Measurements from ENCODE around the gene ARHGAP31. TPM values are rescaled to one million over a fixed set of nuclear protein-coding genes. Genes with fewer than 3 reads are reported as not detected.

ARHGAP31 gene
- polyA plus RNA-seq, 1 donor from 2014 or later: not detected

DNA sequence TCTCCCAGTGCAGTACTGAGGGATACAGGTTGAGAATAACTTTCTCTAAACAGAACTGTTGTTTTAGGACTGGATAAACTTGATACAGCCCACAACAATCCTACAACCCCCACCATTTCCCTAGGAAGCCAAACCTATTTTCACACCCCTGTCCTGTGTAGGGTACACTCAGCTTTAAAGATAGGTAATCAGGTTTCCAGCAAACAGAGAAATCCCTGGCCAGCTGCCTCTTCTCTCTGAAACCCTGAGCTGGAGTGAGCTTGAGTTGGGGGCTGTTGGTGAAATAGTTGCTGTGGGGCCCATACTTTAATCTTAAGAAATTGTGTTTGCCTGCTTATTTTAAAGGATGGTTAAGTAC is 22.1 kb downstream of the ARHGAP31 start:
- H3F3A ChIP-seq (ENCODE audit: insufficient read depth, low read length, poor library complexity, severe bottlenecking): no peaks in the 10 kb centered on the region
- H3K27me3 ChIP-seq (ENCODE audit: insufficient read depth, low read depth, low read length): no peaks in the 10 kb centered on the region
- H3K4me3 ChIP-seq (ENCODE audit: low read length): no peak overlapping the region
- no peak overlapping the region for H3K4me2 ChIP-seq (ENCODE audit: low read length)
- no peak for TF ChIP-seq EP300 (conservative IDR thresholded peaks at IDR 0.05; ENCODE audit: poor library complexity, severe bottlenecking)
- no peak for TF ChIP-seq MXI1 (conservative IDR thresholded peaks at IDR 0.05; ENCODE audit: poor library complexity, severe bottlenecking)
- TF ChIP-seq EZH2 (IDR thresholded peaks at IDR 0.05; ENCODE audit: borderline replicate concordance, insufficient read depth, low read length, poor library complexity, severe bottlenecking): no peak
- no peak for TF ChIP-seq TAF1 (IDR thresholded peaks at IDR 0.05; ENCODE audit: low read depth)
- TF ChIP-seq POLR2AphosphoS5 (IDR thresholded peaks at IDR 0.05): no peak
- no peak for TF ChIP-seq SMC3 (conservative IDR thresholded peaks at IDR 0.05; ENCODE audit: poor library complexity)
- TF ChIP-seq, protein P1, sequence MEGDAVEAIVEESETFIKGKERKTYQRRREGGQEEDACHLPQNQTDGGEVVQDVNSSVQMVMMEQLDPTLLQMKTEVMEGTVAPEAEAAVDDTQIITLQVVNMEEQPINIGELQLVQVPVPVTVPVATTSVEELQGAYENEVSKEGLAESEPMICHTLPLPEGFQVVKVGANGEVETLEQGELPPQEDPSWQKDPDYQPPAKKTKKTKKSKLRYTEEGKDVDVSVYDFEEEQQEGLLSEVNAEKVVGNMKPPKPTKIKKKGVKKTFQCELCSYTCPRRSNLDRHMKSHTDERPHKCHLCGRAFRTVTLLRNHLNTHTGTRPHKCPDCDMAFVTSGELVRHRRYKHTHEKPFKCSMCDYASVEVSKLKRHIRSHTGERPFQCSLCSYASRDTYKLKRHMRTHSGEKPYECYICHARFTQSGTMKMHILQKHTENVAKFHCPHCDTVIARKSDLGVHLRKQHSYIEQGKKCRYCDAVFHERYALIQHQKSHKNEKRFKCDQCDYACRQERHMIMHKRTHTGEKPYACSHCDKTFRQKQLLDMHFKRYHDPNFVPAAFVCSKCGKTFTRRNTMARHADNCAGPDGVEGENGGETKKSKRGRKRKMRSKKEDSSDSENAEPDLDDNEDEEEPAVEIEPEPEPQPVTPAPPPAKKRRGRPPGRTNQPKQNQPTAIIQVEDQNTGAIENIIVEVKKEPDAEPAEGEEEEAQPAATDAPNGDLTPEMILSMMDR (IDR thresholded peaks at IDR 0.05; ENCODE audit: poor library complexity, severe bottlenecking): no peak
- TF ChIP-seq, protein P2, sequence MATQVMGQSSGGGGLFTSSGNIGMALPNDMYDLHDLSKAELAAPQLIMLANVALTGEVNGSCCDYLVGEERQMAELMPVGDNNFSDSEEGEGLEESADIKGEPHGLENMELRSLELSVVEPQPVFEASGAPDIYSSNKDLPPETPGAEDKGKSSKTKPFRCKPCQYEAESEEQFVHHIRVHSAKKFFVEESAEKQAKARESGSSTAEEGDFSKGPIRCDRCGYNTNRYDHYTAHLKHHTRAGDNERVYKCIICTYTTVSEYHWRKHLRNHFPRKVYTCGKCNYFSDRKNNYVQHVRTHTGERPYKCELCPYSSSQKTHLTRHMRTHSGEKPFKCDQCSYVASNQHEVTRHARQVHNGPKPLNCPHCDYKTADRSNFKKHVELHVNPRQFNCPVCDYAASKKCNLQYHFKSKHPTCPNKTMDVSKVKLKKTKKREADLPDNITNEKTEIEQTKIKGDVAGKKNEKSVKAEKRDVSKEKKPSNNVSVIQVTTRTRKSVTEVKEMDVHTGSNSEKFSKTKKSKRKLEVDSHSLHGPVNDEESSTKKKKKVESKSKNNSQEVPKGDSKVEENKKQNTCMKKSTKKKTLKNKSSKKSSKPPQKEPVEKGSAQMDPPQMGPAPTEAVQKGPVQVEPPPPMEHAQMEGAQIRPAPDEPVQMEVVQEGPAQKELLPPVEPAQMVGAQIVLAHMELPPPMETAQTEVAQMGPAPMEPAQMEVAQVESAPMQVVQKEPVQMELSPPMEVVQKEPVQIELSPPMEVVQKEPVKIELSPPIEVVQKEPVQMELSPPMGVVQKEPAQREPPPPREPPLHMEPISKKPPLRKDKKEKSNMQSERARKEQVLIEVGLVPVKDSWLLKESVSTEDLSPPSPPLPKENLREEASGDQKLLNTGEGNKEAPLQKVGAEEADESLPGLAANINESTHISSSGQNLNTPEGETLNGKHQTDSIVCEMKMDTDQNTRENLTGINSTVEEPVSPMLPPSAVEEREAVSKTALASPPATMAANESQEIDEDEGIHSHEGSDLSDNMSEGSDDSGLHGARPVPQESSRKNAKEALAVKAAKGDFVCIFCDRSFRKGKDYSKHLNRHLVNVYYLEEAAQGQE (IDR thresholded peaks at IDR 0.05; ENCODE audit: borderline replicate concordance): no peak
- no peak for TF ChIP-seq RAD21 (conservative IDR thresholded peaks at IDR 0.05)
- H4K20me1 ChIP-seq (ENCODE audit: insufficient read depth): no peaks in the 10 kb centered on the region
- no peak overlapping the region for H3K27ac ChIP-seq (ENCODE audit: low read length)
- H3K9me3 ChIP-seq (ENCODE audit: low read length): no peaks in the 10 kb centered on the region
- H3K9me2 ChIP-seq (ENCODE audit: insufficient read depth, low read length): no peaks in the 10 kb centered on the region
- H3K36me3 ChIP-seq (ENCODE audit: insufficient read depth, low read length): no peaks in the 10 kb centered on the region
- H3K79me2 ChIP-seq (replicated peaks; ENCODE audit: insufficient read depth, low read length): no peaks in the 10 kb centered on the region
- no peak overlapping the region for H2AFZ ChIP-seq (ENCODE audit: low read depth, low read length)
- H3K9ac ChIP-seq (ENCODE audit: low read length): no peak overlapping the region

DNA sequence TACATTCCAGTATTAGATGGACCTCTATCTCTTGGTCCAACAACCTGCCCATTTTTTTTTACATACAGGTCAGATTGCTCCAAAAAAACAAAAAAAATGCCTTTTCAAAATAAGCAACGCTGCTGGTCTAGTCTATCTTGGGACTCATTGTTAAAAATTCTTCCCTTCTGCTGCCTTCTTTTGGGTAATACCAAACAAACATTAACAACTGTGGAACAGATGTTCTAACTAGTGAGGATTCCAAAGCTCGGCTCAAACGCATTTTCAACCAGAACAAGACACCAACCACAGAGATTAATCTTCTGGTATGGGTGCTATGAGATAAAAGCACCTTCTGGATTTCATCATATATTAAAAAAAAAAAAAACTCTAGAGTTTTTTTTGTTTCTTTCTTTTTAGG is 24.7 kb downstream of the ARHGAP31 start:
- Histone ChIP-seq H3K9me3 (ENCODE audit: low read length) (no peaks in the 10 kb centered on the region), H3F3A (ENCODE audit: insufficient read depth, low read length, poor library complexity, severe bottlenecking) (no peaks in the 10 kb centered on the region), H3K79me2 (replicated peaks; ENCODE audit: insufficient read depth, low read length) (no peaks in the 10 kb centered on the region), H3K27ac (ENCODE audit: low read length) (no peak overlapping the region), H4K20me1 (ENCODE audit: insufficient read depth) (no peaks in the 10 kb centered on the region), H3K4me3 (ENCODE audit: low read length) (no peak overlapping the region), H2AFZ (ENCODE audit: low read depth, low read length) (no peak overlapping the region), H3K9ac (ENCODE audit: low read length) (no peak overlapping the region), H3K9me2 (ENCODE audit: insufficient read depth, low read length) (no peaks in the 10 kb centered on the region), H3K4me2 (ENCODE audit: low read length) (no peak overlapping the region), H3K36me3 (ENCODE audit: insufficient read depth, low read length) (no peaks in the 10 kb centered on the region), H3K27me3 (ENCODE audit: insufficient read depth, low read depth, low read length) (peaks cover under 1% of the 10 kb centered on the region)
- TF ChIP-seq SMC3 (conservative IDR thresholded peaks at IDR 0.05; ENCODE audit: poor library complexity) (no peak), MXI1 (conservative IDR thresholded peaks at IDR 0.05; ENCODE audit: poor library complexity, severe bottlenecking) (no peak), EZH2 (IDR thresholded peaks at IDR 0.05; ENCODE audit: borderline replicate concordance, insufficient read depth, low read length, poor library complexity, severe bottlenecking) (no peak), POLR2AphosphoS5 (IDR thresholded peaks at IDR 0.05) (no peak), RAD21 (conservative IDR thresholded peaks at IDR 0.05) (no peak), TAF1 (IDR thresholded peaks at IDR 0.05; ENCODE audit: low read depth) (no peak)
- TF ChIP-seq, protein P1 (IDR thresholded peaks at IDR 0.05; ENCODE audit: poor library complexity, severe bottlenecking): no peak
- TF ChIP-seq, protein P2 (IDR thresholded peaks at IDR 0.05; ENCODE audit: borderline replicate concordance): no peak

Measured in neural cell (in vitro differentiated cells).